GM10266 (cell line): Measurements from ENCODE around the gene SLC25A44.

Experiments used
- DNase-seq: peaks from one replicate; pipeline ENCODE4 v3.0.0; 2012; ENCODE audit errors: extremely low spot score
- CTCF ChIP-seq: IDR thresholded peaks from 2 replicates; pipeline ENCODE4 v1.5.1; 2012; ENCODE audit warnings: mild to moderate bottlenecking, low read depth; ENCODE audit not compliant: control insufficient read depth, insufficient read depth; ENCODE audit errors: missing control alignments

Gene SLC25A44

GRCh38 chr1:156149374-156150332 is 44.3 kb upstream of the SLC25A44 start:
- DNase-seq, result peak; percentile 70
- TF ChIP-seq CTCF, result no peak

GRCh38 chr1:156150333-156151011 is 43.4 kb upstream of the SLC25A44 start:
- DNase-seq, result no peak
- TF ChIP-seq CTCF, result no peak

GRCh38 chr1:156151093-156151688 is 42.7 kb upstream of the SLC25A44 start:
- no peak for TF ChIP-seq CTCF
- DNase-seq, result no peak

- no peak for TF ChIP-seq CTCF
- DNase-seq, result no peak
Observed at GRCh38 chr1:156152628-156153027, 41.3 kb upstream of the SLC25A44 start.

- TF ChIP-seq CTCF, result no peak
- no peak for DNase-seq
Observed at GRCh38 chr1:156153362-156153761, 40.5 kb upstream of the SLC25A44 start, which contains the start of gene SEMA4A. Gene SEMA4A (plus strand): TSS chr1:156153585. CDS start chr1:156154579, 994 bp downstream.

- TF ChIP-seq CTCF, result no peak
- DNase-seq, result peak; percentile 73
Observed at GRCh38 chr1:156154317-156154749, 39.6 kb upstream of the SLC25A44 start.
